Karpas-422 (cell line): ENCODE data around the gene IFNAR2. TPM values are rescaled to one million over a fixed set of nuclear protein-coding genes. Genes with fewer than 3 reads are reported as not detected.
"Not testable (repeated sequence)": the region's sequence is repeated elsewhere in the genome, so short reads cannot be mapped to it uniquely, and the experiment has no call there.

Experiments
- DNase-seq: peaks from one replicate; pipeline ENCODE4 v3.0.0-alpha.2; 2015
- H2AFZ ChIP-seq: fragments of 200-600 bp; sonication (generic); 2 replicates; pipeline ENCODE4 v1.6.1; 2014; ENCODE audit warnings: antibody characterized with exemption, low read length, mixed read lengths
- H3K27ac ChIP-seq: fragments of 200-600 bp; sonication (generic); 2 replicates; pipeline ENCODE4 v1.5.1; 2014; ENCODE audit warnings: mild to moderate bottlenecking, low read length, moderate library complexity
- H3K27me3 ChIP-seq: fragments of 200-600 bp; sonication (generic); 2 replicates; pipeline ENCODE4 v1.6.1; 2014; ENCODE audit warnings: low read length, mixed read lengths
- H3K36me3 ChIP-seq: fragments of 200-600 bp; sonication (generic); 2 replicates; pipeline ENCODE4 v1.6.1; 2014; ENCODE audit warnings: low read length, mixed read lengths; ENCODE audit not compliant: insufficient read depth
- H3K4me1 ChIP-seq: fragments of 200-600 bp; sonication (generic); 2 replicates; pipeline ENCODE4 v1.6.1; 2014; ENCODE audit warnings: mild to moderate bottlenecking, low read length, mixed read lengths
- H3K4me2 ChIP-seq: fragments of 200-600 bp; sonication (generic); 2 replicates; pipeline ENCODE4 v1.6.1; 2014; ENCODE audit warnings: low read length, low read depth, mild to moderate bottlenecking; ENCODE audit not compliant: poor library complexity, severe bottlenecking
- H3K4me3 ChIP-seq: fragments of 200-600 bp; sonication (generic); 2 replicates; pipeline ENCODE4 v1.5.1; 2014; ENCODE audit warnings: mild to moderate bottlenecking, antibody characterized with exemption, low read length, mixed read lengths
- H3K79me2 ChIP-seq: fragments of 200-600 bp; sonication (generic); 2 replicates; pipeline ENCODE4 v1.6.1; 2014; ENCODE audit warnings: mild to moderate bottlenecking, low read length, mixed read lengths
- H3K9ac ChIP-seq: fragments of 200-600 bp; sonication (generic); 2 replicates; pipeline ENCODE4 v1.6.0; 2014; ENCODE audit warnings: low read length
- H3K9me2 ChIP-seq: fragments of 200-600 bp; sonication (generic), shearing (Covaris generic); replicated peaks from 2 replicates; pipeline ENCODE4 v1.6.0; 2014; ENCODE audit warnings: mild to moderate bottlenecking, low read length, moderate library complexity; ENCODE audit not compliant: insufficient read depth
- H3K9me3 ChIP-seq: fragments of 300-700, 200-600 bp; sonication (generic); 2 replicates; pipeline ENCODE4 v1.6.1; 2014; ENCODE audit warnings: low read length, mixed read lengths
- H4K20me1 ChIP-seq: fragments of 200-600 bp; sonication (generic); 2 replicates; pipeline ENCODE4 v1.6.1; 2014; ENCODE audit warnings: mild to moderate bottlenecking, antibody characterized with exemption, low read length, low read depth; ENCODE audit not compliant: insufficient read depth
- total RNA-seq: library from RNA; depleted of rRNA; stranded (reverse); fragments of >200 nt; shearing (Covaris generic); gene quantifications from 2 replicates; pipeline ENCODE4 v1.2.3, GENCODE V29; 2014; ENCODE audit warnings: low replicate concordance

Gene IFNAR2
- total RNA-seq, 1 experiment from 2014 or later, result 25.3 TPM

- Histone ChIP-seq H3K4me1 (peaks cover 29% of the 10 kb centered on the region), H3K36me3 (peaks cover 35% of the 10 kb centered on the region), H3K79me2 (peaks cover 50% of the 10 kb centered on the region)
- not testable (repeated sequence) for H3K9me3 ChIP-seq, DNase-seq, H3K4me3 ChIP-seq, H3K27ac ChIP-seq, H3K27me3 ChIP-seq, H4K20me1 ChIP-seq, H2AFZ ChIP-seq, H3K9ac ChIP-seq, H3K4me2 ChIP-seq, H3K9me2 ChIP-seq
Observed at GRCh38 chr21:33242846-33243245, 13.1 kb downstream of the IFNAR2 start.

- DNase-seq, result no peak
- no peaks in the 10 kb centered on the region for H3K9me3 ChIP-seq
- H3K27me3 ChIP-seq, result no peaks in the 10 kb centered on the region
- no peak overlapping the region for H3K9ac ChIP-seq
- peaks cover 36% of the 10 kb centered on the region for H3K79me2 ChIP-seq
- no peak overlapping the region for H3K4me2 ChIP-seq
- no peak overlapping the region for H3K4me3 ChIP-seq
- peaks cover 15% of the 10 kb centered on the region for H3K4me1 ChIP-seq
- H3K27ac ChIP-seq, result no peak overlapping the region
- H2AFZ ChIP-seq, result no peak overlapping the region
- peaks cover 42% of the 10 kb centered on the region for H3K36me3 ChIP-seq
- H3K9me2 ChIP-seq, result no peaks in the 10 kb centered on the region
- H4K20me1 ChIP-seq, result no peaks in the 10 kb centered on the region
Observed at GRCh38 chr21:33244082-33244778, 14.5 kb downstream of the IFNAR2 start.

- H2AFZ ChIP-seq, result no peak overlapping the region
- no peak overlapping the region for H3K9ac ChIP-seq
- no peaks in the 10 kb centered on the region for H3K9me2 ChIP-seq
- DNase-seq, result no peak
- peaks cover 32% of the 10 kb centered on the region for H3K79me2 ChIP-seq
- H3K4me1 ChIP-seq, result peaks cover 10% of the 10 kb centered on the region
- peaks cover 47% of the 10 kb centered on the region for H3K36me3 ChIP-seq
- no peaks in the 10 kb centered on the region for H3K9me3 ChIP-seq
- H4K20me1 ChIP-seq, result no peaks in the 10 kb centered on the region
- no peak overlapping the region for H3K27ac ChIP-seq
- no peaks in the 10 kb centered on the region for H3K27me3 ChIP-seq
- H3K4me2 ChIP-seq, result no peak overlapping the region
- H3K4me3 ChIP-seq, result no peak overlapping the region
Observed at GRCh38 chr21:33244779-33245105, 15.0 kb downstream of the IFNAR2 start.

- Histone ChIP-seq H4K20me1 (no peaks in the 10 kb centered on the region), H3K27ac (no peak overlapping the region), H2AFZ (no peak overlapping the region), H3K4me1 (peaks cover 4% of the 10 kb centered on the region), H3K36me3 (peaks cover 54% of the 10 kb centered on the region), H3K4me3 (no peak overlapping the region), H3K9me3 (no peaks in the 10 kb centered on the region), H3K27me3 (no peaks in the 10 kb centered on the region), H3K79me2 (peaks cover 27% of the 10 kb centered on the region), H3K9ac (no peak overlapping the region), H3K9me2 (no peaks in the 10 kb centered on the region), H3K4me2 (no peak overlapping the region)
- no peak for DNase-seq
Observed at GRCh38 chr21:33245289-33245918, 15.7 kb downstream of the IFNAR2 start.

GRCh38 chr21:33246506-33246905, 16.8 kb downstream of the IFNAR2 start:
- Histone ChIP-seq H3K4me1 (no peaks in the 10 kb centered on the region), H3K9me2 (no peaks in the 10 kb centered on the region), H3K9me3 (no peaks in the 10 kb centered on the region), H3K4me3 (no peak overlapping the region), H4K20me1 (no peaks in the 10 kb centered on the region), H3K27ac (no peak overlapping the region), H3K36me3 (peaks cover 64% of the 10 kb centered on the region), H2AFZ (no peak overlapping the region), H3K9ac (no peak overlapping the region), H3K79me2 (peaks cover 16% of the 10 kb centered on the region), H3K4me2 (no peak overlapping the region), H3K27me3 (no peaks in the 10 kb centered on the region)
- no peak for DNase-seq

GRCh38 chr21:33246963-33247362, 17.2 kb downstream of the IFNAR2 start:
- Histone ChIP-seq H4K20me1 (no peaks in the 10 kb centered on the region), H2AFZ (no peak overlapping the region), H3K4me3 (no peak overlapping the region), H3K79me2 (peaks cover 12% of the 10 kb centered on the region), H3K27me3 (no peaks in the 10 kb centered on the region), H3K27ac (no peak overlapping the region), H3K9ac (no peak overlapping the region), H3K9me3 (no peaks in the 10 kb centered on the region), H3K4me1 (no peaks in the 10 kb centered on the region), H3K36me3 (peaks cover 66% of the 10 kb centered on the region), H3K9me2 (no peaks in the 10 kb centered on the region), H3K4me2 (no peak overlapping the region)
- DNase-seq, result no peak

GRCh38 chr21:33247599-33247998, 17.9 kb downstream of the IFNAR2 start:
- no peak for DNase-seq
- H3K36me3 ChIP-seq, result peaks cover 72% of the 10 kb centered on the region
- no peak overlapping the region for H2AFZ ChIP-seq
- H3K4me2 ChIP-seq, result no peak overlapping the region
- no peak overlapping the region for H3K27ac ChIP-seq
- peaks cover 9% of the 10 kb centered on the region; the same call in 1 of the 2 replicates for H3K79me2 ChIP-seq
- no peaks in the 10 kb centered on the region for H4K20me1 ChIP-seq
- H3K9ac ChIP-seq, result no peak overlapping the region
- H3K9me2 ChIP-seq, result no peaks in the 10 kb centered on the region
- H3K27me3 ChIP-seq, result no peaks in the 10 kb centered on the region
- no peaks in the 10 kb centered on the region for H3K9me3 ChIP-seq
- H3K4me3 ChIP-seq, result no peak overlapping the region
- no peaks in the 10 kb centered on the region for H3K4me1 ChIP-seq

GRCh38 chr21:33249331-33250002, 19.7 kb downstream of the IFNAR2 start:
- Histone ChIP-seq H2AFZ (no peak overlapping the region), H4K20me1 (no peaks in the 10 kb centered on the region), H3K9me3 (no peaks in the 10 kb centered on the region), H3K4me1 (no peaks in the 10 kb centered on the region), H3K4me2 (no peak overlapping the region), H3K27ac (no peak overlapping the region), H3K79me2 (peaks cover under 1% of the 10 kb centered on the region; the same call in 1 of the 2 replicates), H3K9me2 (no peaks in the 10 kb centered on the region), H3K4me3 (no peak overlapping the region), H3K36me3 (peaks cover 71% of the 10 kb centered on the region), H3K9ac (no peak overlapping the region), H3K27me3 (no peaks in the 10 kb centered on the region)
- no peak for DNase-seq
